ENCODE measurements around the gene LRFN3. TPM values are rescaled to one million over a fixed set of nuclear protein-coding genes. Genes with fewer than 3 reads are reported as not detected.

The LRFN3 gene
- total and polyA plus RNA-seq, 10 of the 15 experiments (the other 5 are each of a cell fraction or from before 2014, with no cell fraction given) = 0.02 to 7.3 (median 2.0) TPM; not detected in 1

GRCh38 chr19:35919306-35919705 lies 16.9 kb upstream of the LRFN3 start:
- ChIA-PET RAD21 (ENCODE audit: unreplicated experiment) (no interaction called here), CTCF (interaction anchor here (1.1 kb wide), 1 partner anchor 12 kb away, joined by 5 read pairs; no protein-coding TSS in a partner anchor)
- FAIRE-seq = no peak

More at GRCh38 chr19:35919306-35919705, 16.9 kb upstream of the LRFN3 start:
- DNase-seq (ENCODE audit: low read depth, low spot score) (no peak), ATAC-seq (no peak)
- H3K4me1 ChIP-seq (ENCODE audit: control insufficient read depth, insufficient read depth, low read length) = peaks cover 14% of the 10 kb centered on the region
- intact Hi-C loops (cut with micrococcal nuclease; ENCODE audit: unreplicated experiment) = no loop called here
- in situ Hi-C loops (cut with MboI) = no loop called here
- 82% methylated on average over 11 of the region's 11 CpGs for WGBS (ENCODE audit: insufficient coverage, insufficient replicate concordance, low lambda C conversion rate, missing lambda C conversion rate)
- H4K20me1 ChIP-seq (ENCODE audit: control insufficient read depth, insufficient read depth) = no peaks in the 10 kb centered on the region
- POLR2A ChIA-PET = no interaction called here
- TF ChIP-seq CREM (IDR thresholded peaks at IDR 0.05; ENCODE audit: low read depth) (no peak), HDAC2 (IDR thresholded peaks at IDR 0.05) (no peak), EZH2 (IDR thresholded peaks at IDR 0.05; ENCODE audit: borderline replicate concordance, control insufficient read depth, low read depth, low read length) (no peak), KLF5 (IDR thresholded peaks at IDR 0.05; ENCODE audit: partially characterized antibody) (no peak), ZNF274 (IDR thresholded peaks at IDR 0.05; ENCODE audit: insufficient read depth, insufficient read length) (no peak), SPI1 (IDR thresholded peaks at IDR 0.05; ENCODE audit: borderline replicate concordance, insufficient read depth, low read depth, low read length) (no peak), ELK1 (IDR thresholded peaks at IDR 0.05; ENCODE audit: low read depth, low read length) (no peak), FOXM1 (IDR thresholded peaks at IDR 0.05; ENCODE audit: low read depth, low read length) (no peak), RUNX3 (IDR thresholded peaks at IDR 0.05; ENCODE audit: low read length) (no peak), ZBTB33 (IDR thresholded peaks at IDR 0.05) (no peak), IRF4 (IDR thresholded peaks at IDR 0.05; ENCODE audit: low read depth, low read length) (no peak), CHD2 (IDR thresholded peaks at IDR 0.05; ENCODE audit: borderline replicate concordance, low read depth, low read length) (no peak), RCOR1 (conservative IDR thresholded peaks at IDR 0.05; ENCODE audit: low read depth, low read length) (no peak)
- no peak overlapping the region for H2AFZ ChIP-seq (ENCODE audit: control insufficient read depth, low read depth, low read length)
- no peaks in the 10 kb centered on the region for H3K79me2 ChIP-seq (ENCODE audit: control insufficient read depth, insufficient read depth, low read length)
- no peaks in the 10 kb centered on the region for H3K36me3 ChIP-seq (ENCODE audit: control insufficient read depth in 2 of 2, insufficient read depth in 2 of 2, low read length in 1 of 2)
- no peak overlapping the region for H3K4me3 ChIP-seq
- H3K9me3 ChIP-seq (replicated peaks; ENCODE audit: control insufficient read depth, insufficient read depth, low read length) = no peaks in the 10 kb centered on the region
- no TSS peak for BruUV-seq (replicated peaks)
- H3K4me2 ChIP-seq (ENCODE audit: control insufficient read depth, insufficient read depth) = no peak overlapping the region
- H3K27ac ChIP-seq (ENCODE audit: control insufficient read depth, insufficient read depth) = no peak overlapping the region
- no peak overlapping the region for H3K9ac ChIP-seq (ENCODE audit: control insufficient read depth, insufficient read depth, low read length)
- SMC1A ChIA-PET (ENCODE audit: uncharacterized antibody, unreplicated experiment) = interaction anchor here (7.9 kb wide), 1 partner anchor 10 kb away, joined by 68 read pairs; no protein-coding TSS in a partner anchor
- no peaks in the 10 kb centered on the region for H3K27me3 ChIP-seq (replicated peaks in 1 of 2; ENCODE audit: control insufficient read depth in 2 of 2, insufficient read depth in 2 of 2, low read length in 1 of 2)

Measured in GM12878 (cell line).